K562 (cell line): ENCODE results near the gene ZDHHC19. TPM values are rescaled to one million over a fixed set of nuclear protein-coding genes. Genes with fewer than 3 reads are reported as not detected.

Source experiments
- ATAC-seq: fragments of 200-7000 bp; cut with Tn5 transposase; 3 replicates; pipeline ENCODE4 v1.9.1; 2020; ENCODE audit warnings: moderate library complexity
- BruUV-seq: library from RNA; stranded (reverse); fragments of 400-500 nt; replicated peaks from 2 replicates; lab custom pipeline; 2021; lab: Mats Ljungman, UMichigan
- CTCF ChIA-PET: fragments of 300-600 bp; formaldehyde crosslinking; extraction: SDS; loops from one replicate; lab custom pipeline; 2021; ENCODE audit warnings: low intra/inter-chr PET ratio; lab: Yijun Ruan, JAX
- POLR2A ChIA-PET: fragments of 300-600, 350-650 bp; sonication (Branson Sonifier 250); formaldehyde crosslinking; extraction: SDS; loops from one replicate; lab custom pipeline; 2021; ENCODE audit warnings: antibody characterized with exemption, inconsistent platforms; lab: Yijun Ruan, JAX
- DNase-seq, 4 experiments: peaks; one replicate each; pipeline versions ENCODE4 v3.0.0 to v3.0.0-alpha.2; 2011 to 2018; ENCODE audit warnings: low spot score in 3 of 4, mixed read lengths in 3 of 4; ENCODE audit errors: extremely low read depth in 1 of 4
- FAIRE-seq: peaks from 2 replicates; lab custom pipeline; 2011; peaks lifted over from hg19 to GRCh38; lab: Jason Lieb, UNC
- H2AFZ ChIP-seq: 2 replicates; pipeline ENCODE4 v1.6.0; 2011; ENCODE audit warnings: low read depth, low read length, control low read depth, inconsistent platforms
- H3K27ac ChIP-seq: fragments of 200-600 bp; 3 replicates; pipeline ENCODE4 v1.8.0; 2011; ENCODE audit warnings: low read depth, mild to moderate bottlenecking, control low read depth, inconsistent platforms, low read length, moderate library complexity, mixed read lengths; ENCODE audit errors: extremely low read depth
- H3K27me3 ChIP-seq, 2 experiments: fragments of 300-600 bp in 1 of 2; 2 replicates in 1 of 2; 3 replicates in 1 of 2; pipeline versions ENCODE4 v1.6.0 to v1.8.0; 2011; ENCODE audit warnings: inconsistent platforms in 2 of 2, low read length in 2 of 2, mild to moderate bottlenecking in 1 of 2, mixed read lengths in 1 of 2, moderate library complexity in 1 of 2; ENCODE audit not compliant: control insufficient read depth in 2 of 2, insufficient read depth in 2 of 2
- H3K36me3 ChIP-seq: fragments of 300-600 bp; 3 replicates; pipeline ENCODE4 v1.8.0; 2011; ENCODE audit warnings: mild to moderate bottlenecking, low read length, inconsistent platforms; ENCODE audit not compliant: control insufficient read depth, insufficient read depth
- H3K4me1 ChIP-seq, 2 experiments: fragments of 200-600 bp in 1 of 2; replicated peaks in 1 of 2; 2 replicates in 1 of 2; 3 replicates in 1 of 2; pipeline versions ENCODE4 v1.5.1 to v1.8.0; 2011; ENCODE audit warnings: inconsistent platforms in 2 of 2, low read length in 2 of 2, mild to moderate bottlenecking in 1 of 2, mixed read lengths in 1 of 2, moderate library complexity in 1 of 2; ENCODE audit not compliant: control insufficient read depth in 2 of 2, insufficient read depth in 2 of 2
- H3K4me2 ChIP-seq: 2 replicates; pipeline ENCODE4 v1.6.1; 2011; ENCODE audit warnings: low read length, control low read depth, inconsistent platforms, mixed read lengths; ENCODE audit not compliant: insufficient read depth
- H3K4me3 ChIP-seq: fragments of 200-600 bp; sonication (generic), shearing (Covaris generic); 2 replicates; pipeline ENCODE4 v1.5.1; 2016; ENCODE audit warnings: control low read depth, inconsistent platforms
- H3K79me2 ChIP-seq: fragments of 200-600 bp; 3 replicates; pipeline ENCODE4 v1.8.0; 2011; ENCODE audit warnings: low read length, inconsistent platforms; ENCODE audit not compliant: control insufficient read depth, insufficient read depth
- H3K9ac ChIP-seq, 2 experiments: 2 replicates each; pipeline versions ENCODE4 v1.6.0 to v1.6.1; 2011; ENCODE audit warnings: low read depth in 2 of 2, low read length in 2 of 2, control low read depth in 1 of 2, inconsistent platforms in 1 of 2, mild to moderate bottlenecking in 1 of 2, mixed read lengths in 1 of 2; ENCODE audit not compliant: insufficient read depth in 1 of 2
- H3K9me1 ChIP-seq: one replicate; pipeline ENCODE4 v1.6.0; 2011; ENCODE audit warnings: inconsistent platforms, mild to moderate bottlenecking, low read length, moderate library complexity; ENCODE audit not compliant: control insufficient read depth, insufficient read depth
- H3K9me3 ChIP-seq: replicated peaks from 2 replicates; pipeline ENCODE4 v1.5.1; 2011; ENCODE audit warnings: low read depth, low read length, inconsistent platforms; ENCODE audit not compliant: control insufficient read depth, insufficient read depth
- H4K20me1 ChIP-seq: replicated peaks from 2 replicates; pipeline ENCODE4 v1.6.1; 2011; ENCODE audit warnings: low read length, inconsistent platforms, mixed read lengths; ENCODE audit not compliant: control insufficient read depth, insufficient read depth
- HSF4 ChIP-seq: fragments of 250-450 bp; sonication (Bioruptor Pico); IDR thresholded peaks from 2 replicates; pipeline ENCODE4 v2.1.2; 2022; ENCODE audit warnings: mild to moderate bottlenecking, moderate library complexity, borderline replicate concordance
- IFI16 ChIP-seq: fragments of 250-450 bp; sonication (Bioruptor Pico); IDR thresholded peaks from 2 replicates; pipeline ENCODE4 v2.1.2; 2022; ENCODE audit warnings: mild to moderate bottlenecking, inconsistent platforms
- MBD2 ChIP-seq: sonication (generic); IDR thresholded peaks from 2 replicates; pipeline ENCODE4 v1.6.1; 2016; ENCODE audit warnings: low read depth, borderline replicate concordance
- NFIX ChIP-seq: fragments of 250-450 bp; sonication (Bioruptor Pico); IDR thresholded peaks from 2 replicates; pipeline ENCODE4 v1.4.0; 2020; ENCODE audit warnings: low read depth, mild to moderate bottlenecking, moderate library complexity
- PCBP2 ChIP-seq: fragments of 200-400 bp; formaldehyde crosslinking; IDR thresholded peaks from 2 replicates; pipeline ENCODE4 v1.6.1; 2018; ENCODE audit warnings: low read length, low read depth, mild to moderate bottlenecking, moderate library complexity; ENCODE audit not compliant: poor library complexity, severe bottlenecking
- POLR3G ChIP-seq: IDR thresholded peaks from 2 replicates; pipeline ENCODE4 v1.6.1; 2011; ENCODE audit not compliant: insufficient read length, insufficient replicate concordance; ENCODE audit errors: extremely low read depth
- RAD21 ChIP-seq, 2 experiments: fragments of 250-450 bp in 1 of 2; fragments of 450-650 bp in 1 of 2; sonication (Bioruptor Pico) in 1 of 2; formaldehyde crosslinking in 1 of 2; IDR thresholded peaks in 1 of 2; conservative IDR thresholded peaks in 1 of 2; 2 replicates each; pipeline versions ENCODE4 v1.4.0 to v1.8.0; 2020 to 2022; ENCODE audit warnings: mild to moderate bottlenecking in 2 of 2, moderate library complexity in 1 of 2
- TAF9B ChIP-seq: fragments of 450-650 bp; IDR thresholded peaks from 2 replicates; pipeline ENCODE4 v1.6.1; 2018; ENCODE audit warnings: mild to moderate bottlenecking; ENCODE audit not compliant: partially characterized antibody
- ZFP30 ChIP-seq: fragments of 250-450 bp; sonication (Bioruptor Pico); IDR thresholded peaks from 2 replicates; pipeline ENCODE4 v1.8.0; 2022; ENCODE audit warnings: moderate library complexity, mild to moderate bottlenecking, inconsistent platforms, borderline replicate concordance
- ZKSCAN8 ChIP-seq: fragments of 200-800 bp; sonication (Bioruptor generic); IDR thresholded peaks from 2 replicates; pipeline ENCODE4 v1.6.1; 2016; ENCODE audit warnings: missing genetic modification characterization, missing compliant biosample characterization
- WGBS: fragments of 100-300 bp; shearing (Covaris generic); methylation state at CpG from one replicate; pipeline ENCODE4 v1.1.6; 2016; ENCODE audit warnings: low coverage, mixed read lengths; ENCODE audit not compliant: insufficient coverage; ENCODE audit errors: missing lambda C conversion rate; 5-methylcytosine and 5-hydroxymethylcytosine counted together
- in situ Hi-C: fragments of 300-500 bp; cut with MboI; formaldehyde crosslinking; loops from 4 replicates; pipeline ENCODE4 v1.15.0; 2018; ENCODE audit warnings: inconsistent platforms, mixed read lengths
- intact Hi-C: fragments of 100-400 bp; cut with micrococcal nuclease; formaldehyde crosslinking; loops from 2 replicates; pipeline ENCODE4 v1.14.2; 2022
- polyA plus RNA-seq, 8 experiments: library from polyadenylated mRNA; depleted of rRNA in 4 of 8; stranded (reverse) in 5 of 8; unstranded in 3 of 8; fragments of >200 nt; fragmentation: Nextera tagmentation in 2 of 8; fragmentation: Illumina TruSeq in 1 of 8; extraction: Ambion mirVana in 2 of 8; extraction: Trizol in 1 of 8; gene quantifications; 2 replicates each; pipeline versions ENCODE4 v1.2.1 to v1.2.3, GENCODE V29; 2011 to 2014; ENCODE audit warnings: inconsistent platforms in 1 of 8, missing spikeins in 1 of 8
- total RNA-seq, 7 experiments: library from RNA; depleted of rRNA in 6 of 7; stranded (reverse); fragments of >200 nt in 6 of 7; fragmentation: Illumina TruSeq in 2 of 7; extraction: Trizol in 2 of 7; gene quantifications; 2 replicates each; pipeline versions ENCODE4 v1.2.1 to v1.2.3, GENCODE V29; 2011 to 2021; ENCODE audit warnings: low replicate concordance in 1 of 7
- TF ChIP-seq, protein P1 (sequence below): fragments of 450-650 bp; formaldehyde crosslinking; IDR thresholded peaks from 2 replicates; pipeline ENCODE4 v1.4.0; 2022; ENCODE audit warnings: missing genetic modification characterization

The ZDHHC19 gene
- total and polyA plus RNA-seq, 9 of the 15 experiments (the other 6 are each of a cell fraction or from before 2014, with no cell fraction given): 0.40 to 5.5 (median 1.1) TPM

DNA sequence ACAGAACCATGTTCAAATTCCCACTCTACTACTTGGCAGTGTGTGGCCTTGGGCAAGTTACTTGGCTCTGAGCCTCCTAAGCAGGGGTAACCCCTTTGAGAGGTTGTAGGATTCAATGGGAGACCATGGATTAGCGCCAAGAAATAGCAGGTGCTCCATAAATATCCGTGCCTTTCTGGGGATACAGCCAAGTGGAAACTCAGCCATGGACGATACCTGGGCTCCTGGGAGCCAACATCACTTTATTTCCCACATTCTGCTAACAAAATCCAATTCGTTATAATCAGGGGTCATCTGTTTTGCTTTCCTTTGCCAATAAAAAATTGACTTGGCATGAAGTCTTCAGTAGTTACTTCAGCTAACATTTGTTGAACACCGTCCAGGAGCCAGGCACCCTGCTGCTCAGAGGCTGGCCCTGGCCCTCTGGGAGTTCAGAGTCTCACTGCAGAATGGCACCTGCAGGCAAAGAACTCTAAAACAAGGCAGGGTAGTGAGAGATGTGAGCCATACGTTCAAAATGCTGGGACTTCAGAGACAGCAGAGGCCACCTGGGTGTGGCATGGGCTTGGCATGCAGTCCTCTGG, 42.3 kb downstream of the ZDHHC19 start:
- ChIA-PET CTCF (no interaction called here), POLR2A (no interaction called here)
- in situ Hi-C loops: no loop called here
- 56% methylated on average over 6 of the region's 6 CpGs for WGBS
- DNase-seq (no peak), FAIRE-seq (no peak), ATAC-seq (no peak)
- Histone ChIP-seq H3K79me2 (no peaks in the 10 kb centered on the region; the same call in 2 of the 3 replicates), H3K36me3 (no peaks in the 10 kb centered on the region), H3K9me3 (no peaks in the 10 kb centered on the region), H3K9ac (no peak overlapping the region; a peak in 1 of 4 replicates), H3K9me1 (no peaks in the 10 kb centered on the region), H4K20me1 (no peaks in the 10 kb centered on the region), H3K27ac (no peak overlapping the region), H3K4me2 (no peak overlapping the region), H3K4me1 (peaks cover 2 to 27% of the 10 kb centered on the region in 2 experiments), H2AFZ (no peak overlapping the region), H3K27me3 (no peaks in the 10 kb centered on the region), H3K4me3 (no peak overlapping the region)
- intact Hi-C loops: no loop called here
- no peak for TF ChIP-seq ZFP30
- TF ChIP-seq HSF4 (CRISPR knock-in tag): no peak
- TF ChIP-seq IFI16 (CRISPR knock-in tag): no peak
- TF ChIP-seq, protein P1, sequence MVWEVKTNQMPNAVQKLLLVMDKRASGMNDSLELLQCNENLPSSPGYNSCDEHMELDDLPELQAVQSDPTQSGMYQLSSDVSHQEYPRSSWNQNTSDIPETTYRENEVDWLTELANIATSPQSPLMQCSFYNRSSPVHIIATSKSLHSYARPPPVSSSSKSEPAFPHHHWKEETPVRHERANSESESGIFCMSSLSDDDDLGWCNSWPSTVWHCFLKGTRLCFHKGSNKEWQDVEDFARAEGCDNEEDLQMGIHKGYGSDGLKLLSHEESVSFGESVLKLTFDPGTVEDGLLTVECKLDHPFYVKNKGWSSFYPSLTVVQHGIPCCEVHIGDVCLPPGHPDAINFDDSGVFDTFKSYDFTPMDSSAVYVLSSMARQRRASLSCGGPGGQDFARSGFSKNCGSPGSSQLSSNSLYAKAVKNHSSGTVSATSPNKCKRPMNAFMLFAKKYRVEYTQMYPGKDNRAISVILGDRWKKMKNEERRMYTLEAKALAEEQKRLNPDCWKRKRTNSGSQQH (CRISPR knock-in tag): no peak
- no peak for TF ChIP-seq POLR3G
- TF ChIP-seq PCBP2: no peak
- TF ChIP-seq ZKSCAN8 (CRISPR knock-in tag): no peak
- no peak for TF ChIP-seq TAF9B
- no peak for TF ChIP-seq RAD21 (CRISPR knock-in tag; conservative IDR thresholded peaks at IDR 0.05 in 1 of 2, IDR thresholded peaks at IDR 0.05 in 1 of 2)
- no peak for TF ChIP-seq MBD2
- no peak for TF ChIP-seq NFIX (CRISPR knock-in tag)
- BruUV-seq: no TSS peak
